Caki2 (cell line): ENCODE data around the gene PTK6. TPM values are rescaled to one million over a fixed set of nuclear protein-coding genes. Genes with fewer than 3 reads are reported as not detected.
A peak's percentile ranks its signal among the peaks of the same experiment; 100 is the strongest.
"Not testable (repeated sequence)": the region's sequence is repeated elsewhere in the genome, so short reads cannot be mapped to it uniquely, and the experiment has no call there.

Experiments used
- DNase-seq: peaks from one replicate; pipeline ENCODE4 v3.0.0-alpha.2; 2015; ENCODE audit warnings: low read depth
- in situ Hi-C: cut with HindIII; loops from 2 replicates; pipeline ENCODE4 v1.10.0; 2016; ENCODE audit warnings: low sequenced_read_pairs, low pct_unique_long_range_greater_than_20kb, mixed read lengths
- total RNA-seq: library from RNA; depleted of rRNA; stranded (reverse); fragments of >200 nt; shearing (Covaris generic); gene quantifications from 2 replicates; pipeline ENCODE4 v1.2.3, GENCODE V29; 2014; ENCODE audit warnings: low replicate concordance

The PTK6 gene
- total RNA-seq, 1 experiment from 2014 or later: 4.4 TPM

GRCh38 chr20:63522091-63522868, 14.9 kb downstream of the PTK6 start:
- in situ Hi-C loops: no loop called here
- no peak for DNase-seq

- DNase-seq: no peak
- in situ Hi-C loops: no loop called here
Measured at GRCh38 chr20:63521602-63522001, 15.6 kb downstream of the PTK6 start.

- DNase-seq: peak; percentile 62
- in situ Hi-C loops: no loop called here
Measured at GRCh38 chr20:63520934-63521601, 16.1 kb downstream of the PTK6 start.

- in situ Hi-C loops: no loop called here
- peak; percentile 70 for DNase-seq
Measured at GRCh38 chr20:63520504-63520933, 16.7 kb downstream of the PTK6 start, which contains the start of gene PPDPF. TSS of gene PPDPF (plus strand) at chr20:63520765. CDS start at chr20:63521309, 544 bp downstream.

- in situ Hi-C loops: no loop called here
- peak; percentile 72 for DNase-seq
Measured at GRCh38 chr20:63519668-63520503, 17.3 kb downstream of the PTK6 start.

GRCh38 chr20:63518946-63519667, 18.1 kb downstream of the PTK6 start:
- in situ Hi-C loops: no loop called here

GRCh38 chr20:63518351-63518861, 18.8 kb downstream of the PTK6 start:
- in situ Hi-C loops: no loop called here
- no peak for DNase-seq

More at GRCh38 chr20:63518946-63519667, 18.1 kb downstream of the PTK6 start:
- no peak for DNase-seq

GRCh38 chr20:63517376-63518309, 19.5 kb downstream of the PTK6 start:
- in situ Hi-C loops: no loop called here
- DNase-seq: no peak

- DNase-seq, in situ Hi-C loops: not testable (repeated sequence)
Measured at GRCh38 chr20:63514520-63514919, 22.7 kb downstream of the PTK6 start.

- DNase-seq: no peak
- in situ Hi-C loops: no loop called here
Measured at GRCh38 chr20:63513207-63513606, 24.0 kb downstream of the PTK6 start.

GRCh38 chr20:63509088-63509564, 28.1 kb downstream of the PTK6 start:
- DNase-seq: no peak
- in situ Hi-C loops: no loop called here

- in situ Hi-C loops: no loop called here
- no peak for DNase-seq
Measured at GRCh38 chr20:63508072-63508768, 29.0 kb downstream of the PTK6 start.

- in situ Hi-C loops: no loop called here
- DNase-seq: no peak
Measured at GRCh38 chr20:63507083-63507743, 30.0 kb downstream of the PTK6 start.

GRCh38 chr20:63505723-63506122, 31.5 kb downstream of the PTK6 start:
- no peak for DNase-seq

GRCh38 chr20:63505281-63505680, 31.9 kb downstream of the PTK6 start:
- no peak for DNase-seq
- in situ Hi-C loops: no loop called here

More at GRCh38 chr20:63505723-63506122, 31.5 kb downstream of the PTK6 start:
- in situ Hi-C loops: no loop called here

- in situ Hi-C loops: no loop called here
- DNase-seq: no peak
Measured at GRCh38 chr20:63504642-63505041, 32.5 kb downstream of the PTK6 start.
